HCT116 (cell line): ENCODE measurements around the gene ADGRV1. TPM values are rescaled to one million over a fixed set of nuclear protein-coding genes. Genes with fewer than 3 reads are reported as not detected.

ENCODE experiments used
- ATAC-seq: fragments of 200-7000 bp; cut with Tn5 transposase; 2 replicates; pipeline ENCODE4 v1.9.1; 2020; ENCODE audit warnings: mild to moderate bottlenecking, moderate library complexity
- BruUV-seq: library from RNA; stranded (reverse); fragments of 400-500 nt; replicated peaks from 2 replicates; lab custom pipeline; 2021; lab: Mats Ljungman, UMichigan
- CTCF ChIA-PET: fragments of 300-600 bp; sonication (Branson Sonifier 250); formaldehyde crosslinking; loops from one replicate; lab custom pipeline; 2021; ENCODE audit warnings: antibody characterized with exemption; lab: Charles Lee
- POLR2A ChIA-PET: fragments of 300-600, 350-600 bp; sonication (Branson Sonifier 250); formaldehyde crosslinking; loops from one replicate; lab custom pipeline; 2021; ENCODE audit warnings: antibody characterized with exemption; lab: Charles Lee
- RAD21 ChIA-PET, 2 experiments: fragments of 300-600 bp; sonication (Branson Sonifier 250); formaldehyde crosslinking; loops; one replicate each; lab custom pipeline; 2023; ENCODE audit warnings: low total read pairs in 2 of 2; ENCODE audit not compliant: uncharacterized antibody in 2 of 2, unreplicated experiment in 2 of 2, low non-redundant PET in 1 of 2; lab: Charles Lee
- DNase-seq: peaks from one replicate; pipeline ENCODE4 v3.0.0-alpha.2; 2010; ENCODE audit warnings: low read depth, low spot score
- H2AFZ ChIP-seq: fragments of 200-600 bp; shearing (Covaris generic), sonication (generic); 2 replicates; pipeline ENCODE4 v1.6.1; 2017; ENCODE audit warnings: low read depth, mixed run types, mixed read lengths, antibody characterized with exemption, low read length; ENCODE audit not compliant: poor library complexity, severe bottlenecking
- H3K27ac ChIP-seq: 2 replicates; pipeline ENCODE4 v1.5.1; 2012; ENCODE audit warnings: low read depth, low read length
- H3K27me3 ChIP-seq: fragments of 200-600 bp; sonication (generic); 2 replicates; pipeline ENCODE4 v1.6.1; 2016; ENCODE audit warnings: mixed run types, low read length, mixed read lengths; ENCODE audit not compliant: insufficient read depth
- H3K36me3 ChIP-seq, 2 experiments: fragments of 200-500 bp in 1 of 2; fragments of 200-600 bp in 1 of 2; sonication (Bioruptor generic) in 1 of 2; sonication (generic) in 1 of 2; 2 replicates each; pipeline versions ENCODE4 v1.5.1 to v1.6.1; 2014 to 2016; ENCODE audit warnings: low read length in 2 of 2, inconsistent platforms in 1 of 2, mixed read lengths in 1 of 2, mixed run types in 1 of 2; ENCODE audit not compliant: insufficient read depth in 2 of 2, control insufficient read depth in 1 of 2
- H3K4me1 ChIP-seq, 2 experiments: fragments of 200-600 bp in 1 of 2; sonication (generic) in 1 of 2; 2 replicates each; pipeline versions ENCODE4 v1.5.1 to v1.6.1; 2012 to 2017; ENCODE audit warnings: low read length in 2 of 2, inconsistent platforms in 1 of 2, mild to moderate bottlenecking in 1 of 2, mixed read lengths in 1 of 2, mixed run types in 1 of 2, moderate library complexity in 1 of 2; ENCODE audit not compliant: insufficient read depth in 2 of 2, control insufficient read depth in 1 of 2
- H3K4me2 ChIP-seq: fragments of 200-600 bp; sonication (generic); 2 replicates; pipeline ENCODE4 v1.6.1; 2017; ENCODE audit warnings: mixed run types, low read length, mixed read lengths
- H3K4me3 ChIP-seq, 2 experiments: fragments of 200-600 bp in 1 of 2; sonication (generic) in 1 of 2; replicated peaks in 1 of 2; 2 replicates each; pipeline ENCODE4 v1.5.1; 2011 to 2016; ENCODE audit warnings: low read length in 2 of 2, control low read depth in 1 of 2, low read depth in 1 of 2, mild to moderate bottlenecking in 1 of 2, mixed read lengths in 1 of 2, mixed run types in 1 of 2
- H3K79me2 ChIP-seq: fragments of 200-600 bp; sonication (generic); 2 replicates; pipeline ENCODE4 v1.6.1; 2017; ENCODE audit warnings: mild to moderate bottlenecking, mixed run types, low read length, moderate library complexity, mixed read lengths; ENCODE audit not compliant: insufficient read depth
- H3K9ac ChIP-seq: fragments of 200-600 bp; sonication (generic); 2 replicates; pipeline ENCODE4 v1.6.1; 2016; ENCODE audit warnings: low read length, mixed read lengths
- H3K9me2 ChIP-seq: fragments of 200-600 bp; sonication (generic), shearing (Covaris generic); 2 replicates; pipeline ENCODE4 v1.6.1; 2017; ENCODE audit warnings: mixed run types, mild to moderate bottlenecking, moderate library complexity; ENCODE audit not compliant: insufficient read depth
- H3K9me3 ChIP-seq, 2 experiments: fragments of 200-500 bp in 1 of 2; fragments of 200-600 bp in 1 of 2; sonication (Bioruptor generic) in 1 of 2; sonication (generic) in 1 of 2; 2 replicates each; pipeline ENCODE4 v1.6.1; 2014 to 2017; ENCODE audit warnings: low read length in 2 of 2, mixed read lengths in 2 of 2, inconsistent platforms in 1 of 2, low read depth in 1 of 2, mild to moderate bottlenecking in 1 of 2, mixed run types in 1 of 2, moderate library complexity in 1 of 2; ENCODE audit not compliant: control insufficient read depth in 1 of 2, insufficient read depth in 1 of 2
- H4K20me1 ChIP-seq: fragments of 200-600 bp; sonication (generic), shearing (Covaris generic); 2 replicates; pipeline ENCODE4 v1.6.1; 2017; ENCODE audit warnings: mixed run types, mild to moderate bottlenecking, moderate library complexity; ENCODE audit not compliant: insufficient read depth
- EZH2 ChIP-seq: fragments of 200-600 bp; sonication (generic); IDR thresholded peaks from 2 replicates; pipeline ENCODE4 v1.6.1; 2017; ENCODE audit warnings: antibody characterized with exemption, mixed run types
- EZH2phosphoT487 ChIP-seq: fragments of 200-600 bp; IDR thresholded peaks from 2 replicates; pipeline ENCODE4 v1.6.1; 2018; ENCODE audit warnings: antibody characterized with exemption, borderline replicate concordance
- FOSL1 ChIP-seq: IDR thresholded peaks from 2 replicates; pipeline ENCODE4 v1.6.1; 2012; ENCODE audit warnings: low read depth
- JUND ChIP-seq: IDR thresholded peaks from 2 replicates; pipeline ENCODE4 v1.6.1; 2012
- POLR2A ChIP-seq: IDR thresholded peaks from 2 replicates; pipeline ENCODE4 v1.7.0; 2011; ENCODE audit warnings: borderline replicate concordance; ENCODE audit not compliant: insufficient read depth, insufficient read length; ENCODE audit errors: extremely low read depth
- POLR2AphosphoS5 ChIP-seq: IDR thresholded peaks from 2 replicates; pipeline ENCODE4 v1.6.1; 2011; ENCODE audit warnings: mild to moderate bottlenecking, low read depth, low read length, moderate library complexity
- RAD21 ChIP-seq: IDR thresholded peaks from 2 replicates; pipeline ENCODE4 v1.6.1; 2012; ENCODE audit warnings: low read depth, mild to moderate bottlenecking
- SP1 ChIP-seq: IDR thresholded peaks from 2 replicates; pipeline ENCODE4 v1.6.1; 2012; ENCODE audit warnings: low read depth
- SRF ChIP-seq: IDR thresholded peaks from 2 replicates; pipeline ENCODE4 v1.6.1; 2012; ENCODE audit warnings: low read depth
- TCF7L2 ChIP-seq: IDR thresholded peaks from 2 replicates; pipeline ENCODE4 v1.7.0; 2011; ENCODE audit warnings: borderline replicate concordance, inconsistent platforms; ENCODE audit not compliant: insufficient read depth, insufficient read length; ENCODE audit errors: extremely low read depth
- ZFX ChIP-seq: fragments of 450-650 bp; IDR thresholded peaks from 2 replicates; pipeline ENCODE4 v1.6.1; 2017
- ZNF274 ChIP-seq: fragments of 200-500 bp; sonication (Bioruptor generic); IDR thresholded peaks from 2 replicates; pipeline ENCODE4 v1.6.1; 2014; ENCODE audit warnings: mild to moderate bottlenecking, low read depth, low read length, inconsistent platforms
- intact Hi-C: fragments of 100-400 bp; cut with micrococcal nuclease; formaldehyde crosslinking; loops from 2 replicates; pipeline ENCODE4 v1.10.0; 2022
- total RNA-seq: library from RNA; stranded (reverse); gene quantifications from one replicate; pipeline ENCODE4 v1.2.1, GENCODE V29; 2021; ENCODE audit not compliant: unreplicated experiment
- TF ChIP-seq, protein P1 (sequence below): IDR thresholded peaks from 2 replicates; pipeline ENCODE4 v1.6.1; 2012
- TF ChIP-seq, protein P2 (sequence below): IDR thresholded peaks from 2 replicates; pipeline ENCODE4 v1.6.1; 2012
- TF ChIP-seq, protein P3 (sequence below): IDR thresholded peaks from 2 replicates; pipeline ENCODE4 v1.6.1; 2011; ENCODE audit warnings: mild to moderate bottlenecking, low read length, moderate library complexity; ENCODE audit not compliant: insufficient replicate concordance; ENCODE audit errors: extremely low read depth

Gene ADGRV1
- total RNA-seq, 1 experiment from 2014 or later: 6.0 TPM

DNA sequence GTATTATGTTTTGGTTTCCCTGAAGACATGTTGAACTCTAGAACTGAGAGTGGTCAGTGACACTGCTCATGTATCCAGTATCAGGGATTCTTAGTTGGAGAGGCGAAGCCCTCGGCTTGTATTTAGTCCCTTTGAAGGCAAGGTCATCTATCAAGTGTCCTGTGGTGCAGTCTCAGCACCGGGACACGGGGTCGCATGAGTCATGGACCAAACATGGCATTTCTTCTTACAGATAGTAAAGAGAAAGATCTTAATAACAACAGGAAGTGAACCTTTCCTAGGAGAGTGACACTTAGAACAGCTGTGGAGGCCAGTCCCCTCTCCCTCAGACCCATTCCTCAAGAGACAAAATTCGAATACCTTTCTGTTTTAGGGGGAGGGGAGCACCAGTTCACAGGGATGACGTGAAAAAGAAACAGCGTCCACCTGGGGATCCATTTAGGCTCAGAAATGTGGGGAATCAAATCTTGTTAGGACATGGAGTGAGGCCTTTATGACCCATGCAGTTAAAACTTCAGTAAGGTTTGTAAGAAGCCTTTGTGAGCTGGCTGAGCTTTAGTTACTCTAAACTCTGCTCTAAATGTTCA, 86.5 kb downstream of the ADGRV1 start:
- Histone ChIP-seq H3K9me3 (no peaks in the 10 kb centered on the region), H3K4me3 (peak overlapping the region in 1 of 2 experiments; percentile 12; a peak in 2 of 4 replicates), H3K79me2 (no peaks in the 10 kb centered on the region), H3K27ac (no peak overlapping the region), H3K4me2 (peak overlapping the region; percentile 69), H4K20me1 (no peaks in the 10 kb centered on the region), H3K36me3 (no peaks in the 10 kb centered on the region), H3K9ac (no peak overlapping the region), H3K27me3 (no peaks in the 10 kb centered on the region), H2AFZ (peak overlapping the region; percentile 90), H3K4me1 (peaks cover 12 to 15% of the 10 kb centered on the region in 2 experiments), H3K9me2 (no peaks in the 10 kb centered on the region)
- DNase-seq (peak; percentile 56), ATAC-seq (peak; percentile 96)
- POLR2A ChIA-PET: no interaction called here
- CTCF ChIA-PET: no interaction called here
- BruUV-seq: no TSS peak
- TF ChIP-seq, protein P1, sequence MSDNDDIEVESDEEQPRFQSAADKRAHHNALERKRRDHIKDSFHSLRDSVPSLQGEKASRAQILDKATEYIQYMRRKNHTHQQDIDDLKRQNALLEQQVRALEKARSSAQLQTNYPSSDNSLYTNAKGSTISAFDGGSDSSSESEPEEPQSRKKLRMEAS: no peak
- TF ChIP-seq FOSL1 (peak; percentile 61), POLR2AphosphoS5 (no peak), ZNF274 (no peak), SRF (peak; percentile 68), POLR2A (no peak), ZFX (no peak), EZH2 (no peak), RAD21 (no peak), SP1 (peak; percentile 35; the same call in 1 of the 2 replicates), TCF7L2 (peak; percentile 92), JUND (peak; percentile 61), EZH2phosphoT487 (no peak)
- TF ChIP-seq, protein P2, sequence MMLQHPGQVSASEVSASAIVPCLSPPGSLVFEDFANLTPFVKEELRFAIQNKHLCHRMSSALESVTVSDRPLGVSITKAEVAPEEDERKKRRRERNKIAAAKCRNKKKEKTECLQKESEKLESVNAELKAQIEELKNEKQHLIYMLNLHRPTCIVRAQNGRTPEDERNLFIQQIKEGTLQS: no peak
- TF ChIP-seq, protein P3, sequence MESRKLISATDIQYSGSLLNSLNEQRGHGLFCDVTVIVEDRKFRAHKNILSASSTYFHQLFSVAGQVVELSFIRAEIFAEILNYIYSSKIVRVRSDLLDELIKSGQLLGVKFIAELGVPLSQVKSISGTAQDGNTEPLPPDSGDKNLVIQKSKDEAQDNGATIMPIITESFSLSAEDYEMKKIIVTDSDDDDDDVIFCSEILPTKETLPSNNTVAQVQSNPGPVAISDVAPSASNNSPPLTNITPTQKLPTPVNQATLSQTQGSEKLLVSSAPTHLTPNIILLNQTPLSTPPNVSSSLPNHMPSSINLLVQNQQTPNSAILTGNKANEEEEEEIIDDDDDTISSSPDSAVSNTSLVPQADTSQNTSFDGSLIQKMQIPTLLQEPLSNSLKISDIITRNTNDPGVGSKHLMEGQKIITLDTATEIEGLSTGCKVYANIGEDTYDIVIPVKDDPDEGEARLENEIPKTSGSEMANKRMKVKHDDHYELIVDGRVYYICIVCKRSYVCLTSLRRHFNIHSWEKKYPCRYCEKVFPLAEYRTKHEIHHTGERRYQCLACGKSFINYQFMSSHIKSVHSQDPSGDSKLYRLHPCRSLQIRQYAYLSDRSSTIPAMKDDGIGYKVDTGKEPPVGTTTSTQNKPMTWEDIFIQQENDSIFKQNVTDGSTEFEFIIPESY: no peak
- RAD21 ChIA-PET: no interaction called here
- intact Hi-C loops: no loop called here
